Caco-2 (cell line): Measurements from ENCODE around the gene PCARE. TPM values are rescaled to one million over a fixed set of nuclear protein-coding genes. Genes with fewer than 3 reads are reported as not detected.

Source experiments
- BruUV-seq: library from RNA; stranded (reverse); fragments of 400-500 nt; replicated peaks from 2 replicates; lab custom pipeline; 2021; lab: Mats Ljungman, UMichigan
- CTCF ChIA-PET: fragments of 300-600 bp; sonication (Branson Sonifier 250); formaldehyde crosslinking; loops from one replicate; lab custom pipeline; 2022; ENCODE audit warnings: antibody characterized with exemption; lab: Charles Lee
- POLR2A ChIA-PET: fragments of 300-600 bp; sonication (Branson Sonifier 250); formaldehyde crosslinking; loops from one replicate; lab custom pipeline; 2022; ENCODE audit warnings: antibody characterized with exemption; lab: Charles Lee
- DNase-seq, 2 experiments: peaks; one replicate each; pipeline versions ENCODE4 v3.0.0 to v3.0.0-alpha.2; 2020 to 2022
- H3K27me3 ChIP-seq: replicated peaks from 2 replicates; pipeline ENCODE4 v1.6.0; 2011; ENCODE audit warnings: low read length; ENCODE audit not compliant: control insufficient read depth, insufficient read depth
- H3K36me3 ChIP-seq: 2 replicates; pipeline ENCODE4 v1.5.1; 2011; ENCODE audit warnings: low read length; ENCODE audit not compliant: control insufficient read depth, insufficient read depth
- H3K4me1 ChIP-seq: fragments of 250-450 bp; sonication (Bioruptor Pico); 2 replicates; pipeline ENCODE4 v1.5.1; 2020; ENCODE audit warnings: mild to moderate bottlenecking
- H3K4me3 ChIP-seq: 2 replicates; pipeline ENCODE4 v1.5.1; 2011; ENCODE audit warnings: low read depth, mild to moderate bottlenecking, control low read depth, low read length
- H3K9me3 ChIP-seq: fragments of 250-450 bp; sonication (Bioruptor Pico); 2 replicates; pipeline ENCODE4 v1.5.1; 2020; ENCODE audit warnings: mild to moderate bottlenecking, moderate library complexity
- H3K27ac Mint-ChIP-seq: one replicate; pipeline ENCODE4 v1.8.0; 2022; ENCODE audit warnings: mixed read lengths; ENCODE audit not compliant: unreplicated experiment
- H3K27me3 Mint-ChIP-seq: one replicate; pipeline ENCODE4 v1.8.0; 2022; ENCODE audit warnings: mixed read lengths; ENCODE audit not compliant: insufficient read depth, unreplicated experiment
- H3K36me3 Mint-ChIP-seq: one replicate; pipeline ENCODE4 v1.8.0; 2022; ENCODE audit warnings: mild to moderate bottlenecking, mixed read lengths; ENCODE audit not compliant: insufficient read depth, unreplicated experiment
- H3K4me1 Mint-ChIP-seq: one replicate; pipeline ENCODE4 v1.8.0; 2022; ENCODE audit warnings: low read depth, mixed read lengths; ENCODE audit not compliant: unreplicated experiment
- H3K4me3 Mint-ChIP-seq: one replicate; pipeline ENCODE4 v1.8.0; 2022; ENCODE audit warnings: mild to moderate bottlenecking, moderate library complexity, mixed read lengths; ENCODE audit not compliant: unreplicated experiment
- H3K9me3 Mint-ChIP-seq: one replicate; pipeline ENCODE4 v1.8.0; 2022; ENCODE audit warnings: mixed read lengths; ENCODE audit not compliant: unreplicated experiment
- CTCF ChIP-seq, 2 experiments: fragments of 200-600 bp in 1 of 2; IDR thresholded peaks; 1 replicate in 1 of 2; 2 replicates in 1 of 2; pipeline versions ENCODE4 v1.5.1 to v1.8.0; 2011 to 2022; ENCODE audit warnings: antibody characterized with exemption in 1 of 2, control low read depth in 1 of 2, inconsistent platforms in 1 of 2, low read depth in 1 of 2, low read length in 1 of 2, mild to moderate bottlenecking in 1 of 2, moderate library complexity in 1 of 2; ENCODE audit not compliant: insufficient read depth in 1 of 2, severe bottlenecking in 1 of 2, unreplicated experiment in 1 of 2
- intact Hi-C: fragments of 100-400 bp; cut with micrococcal nuclease; formaldehyde crosslinking; loops from one replicate; pipeline ENCODE4 v1.10.0; 2022; ENCODE audit not compliant: unreplicated experiment
- total RNA-seq: library from RNA; stranded (reverse); gene quantifications from 2 replicates; pipeline ENCODE4 v1.2.3, GENCODE V29; 2022

PCARE gene
- total RNA-seq, 1 experiment from 2014 or later: not detected

DNA sequence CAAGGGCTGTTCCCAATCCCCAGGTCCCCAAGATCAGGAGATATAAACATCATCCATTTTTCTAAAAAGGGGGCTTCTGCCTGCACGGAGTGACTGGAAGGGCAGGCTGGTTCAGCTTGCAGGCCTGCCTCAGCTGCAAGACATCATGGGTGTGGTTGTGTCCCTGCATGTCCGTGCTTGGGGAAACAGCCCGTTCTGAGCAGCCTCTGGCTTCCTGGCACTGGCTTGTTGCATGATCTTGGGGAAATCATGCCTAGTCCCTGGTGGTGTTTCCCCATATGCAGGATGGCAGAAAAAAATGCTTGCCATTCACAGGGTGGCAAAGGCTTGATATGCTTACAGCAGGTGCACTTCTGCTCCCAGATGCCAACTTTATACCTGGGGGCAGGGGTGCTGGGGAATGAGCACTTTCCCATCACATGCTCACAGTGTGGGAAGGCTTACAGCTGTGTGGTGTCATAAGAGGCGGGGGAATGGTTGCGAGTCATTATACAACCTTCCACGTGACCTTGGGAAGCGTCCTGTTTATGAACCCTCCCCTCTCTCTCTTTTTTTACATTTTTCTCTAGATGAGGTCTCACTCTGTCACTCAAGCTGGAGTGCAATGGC is 7.2 kb downstream of the PCARE start:
- no peaks in the 10 kb centered on the region for H3K27me3 ChIP-seq
- Mint-ChIP-seq H3K9me3 (no peaks in the 10 kb centered on the region), H3K4me3 (no peak overlapping the region), H3K27me3 (no peaks in the 10 kb centered on the region), H3K4me1 (peaks cover 12% of the 10 kb centered on the region), H3K27ac (no peak overlapping the region), H3K36me3 (no peaks in the 10 kb centered on the region)
- no peaks in the 10 kb centered on the region for H3K36me3 ChIP-seq
- intact Hi-C loops: no loop called here
- TF ChIP-seq CTCF (IDR thresholded peaks at IDR 0.05; ENCODE audit: insufficient read depth in 1 of 2, low read depth in 1 of 2, low read length in 1 of 2, severe bottlenecking in 1 of 2, unreplicated experiment in 1 of 2): no peak
- no peaks in the 10 kb centered on the region for H3K9me3 ChIP-seq
- no peak overlapping the region for H3K4me3 ChIP-seq
- peaks cover 12% of the 10 kb centered on the region for H3K4me1 ChIP-seq
- ChIA-PET POLR2A (no interaction called here), CTCF (no interaction called here)
- no TSS peak for BruUV-seq
- no peak for DNase-seq

- CTCF ChIA-PET: no interaction called here
- no peaks in the 10 kb centered on the region for H3K36me3 Mint-ChIP-seq
- H3K4me3 Mint-ChIP-seq: no peak overlapping the region
- POLR2A ChIA-PET: no interaction called here
- no peak overlapping the region for H3K4me3 ChIP-seq
- no peaks in the 10 kb centered on the region for H3K27me3 ChIP-seq
- no peak overlapping the region for H3K27ac Mint-ChIP-seq
- no peaks in the 10 kb centered on the region for H3K27me3 Mint-ChIP-seq
- intact Hi-C loops: no loop called here
- H3K36me3 ChIP-seq: no peaks in the 10 kb centered on the region
- no peaks in the 10 kb centered on the region for H3K9me3 ChIP-seq
- TF ChIP-seq CTCF (IDR thresholded peaks at IDR 0.05; ENCODE audit: insufficient read depth in 1 of 2, low read depth in 1 of 2, low read length in 1 of 2, severe bottlenecking in 1 of 2, unreplicated experiment in 1 of 2): no peak
- H3K9me3 Mint-ChIP-seq: no peaks in the 10 kb centered on the region
- peaks cover 12% of the 10 kb centered on the region for H3K4me1 ChIP-seq
- no peak for DNase-seq
- peaks cover 12% of the 10 kb centered on the region for H3K4me1 Mint-ChIP-seq
- no TSS peak for BruUV-seq
Observed at GRCh38 chr2:29066271-29066860, 8.0 kb downstream of the PCARE start.

- DNase-seq: no peak
- Mint-ChIP-seq H3K4me1 (peaks cover 12% of the 10 kb centered on the region), H3K27ac (no peak overlapping the region), H3K27me3 (no peaks in the 10 kb centered on the region), H3K4me3 (no peak overlapping the region), H3K9me3 (no peaks in the 10 kb centered on the region), H3K36me3 (no peaks in the 10 kb centered on the region)
- TF ChIP-seq CTCF (IDR thresholded peaks at IDR 0.05; ENCODE audit: insufficient read depth in 1 of 2, low read depth in 1 of 2, low read length in 1 of 2, severe bottlenecking in 1 of 2, unreplicated experiment in 1 of 2): no peak
- H3K4me1 ChIP-seq: peaks cover 12% of the 10 kb centered on the region
- H3K9me3 ChIP-seq: no peaks in the 10 kb centered on the region
- CTCF ChIA-PET: interaction anchor here (1.7 kb wide), 1 partner anchor 10 kb away, joined by 5 read pairs; no protein-coding TSS in a partner anchor
- intact Hi-C loops: no loop called here
- H3K36me3 ChIP-seq: no peaks in the 10 kb centered on the region
- no TSS peak for BruUV-seq
- no peak overlapping the region for H3K4me3 ChIP-seq
- H3K27me3 ChIP-seq: no peaks in the 10 kb centered on the region
- POLR2A ChIA-PET: no interaction called here
Observed at GRCh38 chr2:29065068-29065811, 9.1 kb downstream of the PCARE start.
